ENCODE data around the gene ADK.
"Not testable (repeated sequence)": the region's sequence is repeated elsewhere in the genome, so short reads cannot be mapped to it uniquely, and the experiment has no call there.

Gene ADK

DNA sequence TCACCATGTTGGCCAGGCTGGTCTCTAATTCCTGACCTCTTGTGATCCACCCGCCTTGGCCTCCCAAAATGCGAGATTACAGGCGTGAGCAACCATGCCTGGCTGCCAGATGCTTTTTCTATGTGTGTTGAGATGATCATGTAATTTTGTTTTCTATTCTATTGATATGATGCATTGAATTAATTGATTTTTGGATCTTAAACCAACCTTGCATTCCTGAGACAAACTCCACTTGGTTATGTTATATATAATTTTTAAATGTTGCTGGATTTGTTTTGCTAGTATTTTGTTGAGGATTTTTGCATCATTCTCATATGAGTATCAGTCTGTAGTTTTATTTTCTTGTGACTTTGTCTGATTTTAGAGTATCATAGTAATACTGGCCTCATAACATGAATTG is 192.8 kb downstream of the ADK start:
- DNase-seq (ENCODE audit: low read depth in 3 of 3, low spot score in 1 of 3) = no peak

DNA sequence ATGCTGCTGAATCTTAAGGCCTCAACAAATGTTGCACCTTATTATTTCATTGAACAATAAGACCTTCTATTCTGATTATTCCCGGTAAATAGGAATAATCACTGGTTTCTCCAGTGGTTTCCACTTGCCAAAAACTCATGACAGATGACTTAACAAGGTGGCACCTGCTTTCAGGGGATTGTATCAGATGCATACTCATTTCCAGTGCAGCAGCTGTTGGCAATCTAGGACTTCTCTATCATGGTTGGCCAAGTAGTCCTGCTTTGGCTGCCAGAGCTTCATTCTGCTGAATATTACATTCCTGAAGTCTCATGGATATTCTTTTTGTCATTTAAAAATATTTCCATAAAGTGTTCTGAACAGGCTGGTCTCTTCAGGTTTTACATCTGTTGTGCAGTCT is 193.3 kb downstream of the ADK start:
- no peak for DNase-seq (ENCODE audit: low read depth in 3 of 3, low spot score in 1 of 3)

DNA sequence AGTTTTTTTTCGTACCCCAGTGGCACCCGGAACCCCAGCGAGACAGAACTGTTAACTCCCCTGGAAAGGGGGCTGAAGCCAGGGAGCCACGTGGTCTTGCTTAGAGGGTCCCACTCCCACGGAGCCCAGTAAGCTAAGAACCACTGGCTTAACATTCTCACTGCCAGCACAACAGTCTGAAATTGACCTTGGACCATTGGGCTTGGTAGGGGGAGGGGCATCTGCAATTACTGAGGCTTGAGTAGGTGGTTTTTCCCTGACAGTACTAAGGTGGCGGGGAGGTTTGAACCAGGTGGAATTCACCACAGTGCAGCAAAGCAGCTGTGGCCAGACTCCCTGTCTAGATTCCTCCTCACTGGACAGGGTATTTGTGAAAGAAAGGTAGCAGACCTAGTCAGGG is 196.5 kb downstream of the ADK start:
- no peak for DNase-seq (ENCODE audit: low read depth in 3 of 3, low spot score in 1 of 3)

DNA sequence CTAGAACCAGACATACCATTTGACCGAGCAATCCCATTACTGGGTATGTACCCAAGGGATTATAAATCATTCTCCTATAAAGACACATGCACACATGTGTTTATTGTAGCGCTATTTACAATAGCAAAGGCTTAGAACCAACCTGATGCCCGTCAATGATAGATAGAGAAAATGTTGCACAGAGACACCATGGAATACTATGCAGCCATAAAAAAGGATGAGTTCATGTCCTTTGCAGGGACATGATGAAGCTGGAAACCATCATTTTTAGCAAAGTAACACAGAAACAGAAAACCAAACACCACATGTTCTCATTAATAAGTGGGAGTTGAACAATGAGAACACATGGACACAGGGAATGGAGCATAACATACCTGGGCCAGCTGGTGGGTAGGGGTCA is 202.0 kb downstream of the ADK start:
- DNase-seq (ENCODE audit: low read depth in 3 of 3, low spot score in 1 of 3) = not testable (repeated sequence)

DNA sequence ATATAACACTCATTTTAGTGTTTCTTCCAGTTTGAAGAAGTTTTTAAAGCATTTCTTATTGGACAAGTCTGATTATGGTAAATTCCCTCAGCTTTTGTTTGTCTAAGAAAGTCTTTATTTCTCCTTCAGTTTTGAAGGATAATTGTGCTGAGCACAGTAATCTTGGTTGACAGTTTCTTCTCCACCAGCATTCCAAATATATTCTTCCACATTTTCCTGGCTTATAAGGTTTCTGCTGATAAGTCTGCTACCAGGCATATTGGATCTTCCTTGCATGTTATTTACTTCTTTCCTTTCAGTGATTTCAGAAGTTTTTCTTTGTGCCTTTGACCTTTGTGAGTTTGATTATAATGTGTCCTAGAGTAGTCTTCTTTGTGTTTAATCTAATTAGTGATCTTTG is 210.7 kb downstream of the ADK start:
- no peak for DNase-seq (ENCODE audit: low read depth in 3 of 3, low spot score in 1 of 3)

DNA sequence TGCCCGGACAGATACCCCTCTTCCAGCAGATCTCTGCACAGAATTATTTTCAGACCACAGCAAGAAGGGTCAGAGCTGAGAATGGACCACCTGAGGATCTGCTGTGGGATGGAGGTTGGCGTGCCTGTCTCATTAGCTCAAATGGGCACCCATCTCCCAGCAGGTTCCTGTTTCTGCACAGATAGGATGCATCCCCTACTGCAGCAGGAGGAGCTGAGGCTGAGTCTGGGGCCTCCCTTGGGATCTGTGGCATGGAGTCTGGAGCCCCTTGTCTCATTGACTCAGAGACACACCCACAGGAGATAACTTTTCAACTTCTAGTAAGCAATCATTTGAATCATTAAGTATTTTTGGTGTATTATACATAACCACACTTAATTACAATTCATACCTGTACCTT is 212.7 kb downstream of the ADK start:
- no peak for DNase-seq (ENCODE audit: low read depth in 3 of 3, low spot score in 1 of 3)

DNA sequence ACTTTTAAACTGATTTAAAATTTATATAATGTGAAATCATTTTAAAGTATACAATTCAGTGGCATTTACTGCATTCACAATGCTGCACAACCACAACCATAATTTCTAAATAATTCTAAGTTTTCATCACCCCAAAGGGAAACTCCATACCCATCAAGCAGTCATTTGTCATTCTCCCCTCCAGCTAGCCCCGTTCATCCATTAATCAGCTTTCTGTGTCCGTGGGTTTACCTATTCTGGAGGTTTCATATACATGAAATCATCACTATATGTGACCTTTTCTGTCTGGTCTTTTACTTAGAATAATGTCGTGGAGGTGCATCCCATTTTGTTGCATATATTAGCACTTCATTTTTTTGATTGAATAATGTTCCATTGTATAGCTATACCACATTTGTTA is 214.1 kb downstream of the ADK start:
- DNase-seq (ENCODE audit: low read depth in 3 of 3, low spot score in 1 of 3) = no peak

DNA sequence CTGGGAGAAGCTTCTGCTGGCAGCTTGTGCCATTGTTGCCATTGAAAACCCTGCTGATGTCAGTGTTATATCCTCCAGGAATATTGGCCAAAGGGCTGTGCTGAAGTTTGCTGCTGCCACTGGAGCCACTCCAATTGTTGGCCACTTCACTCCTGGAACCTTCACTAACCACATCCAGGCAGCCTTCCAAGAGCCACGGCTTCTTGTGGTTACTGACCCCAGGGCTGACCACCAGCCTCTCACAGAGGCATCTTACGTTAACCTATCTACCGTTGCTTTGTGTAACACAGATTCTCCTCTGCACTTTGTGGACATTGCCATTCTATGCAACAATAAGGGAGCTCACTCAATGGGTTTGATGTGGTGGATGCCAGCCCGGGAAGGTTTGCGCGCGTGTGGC is 220.7 kb downstream of the ADK start:
- DNase-seq (ENCODE audit: low read depth in 3 of 3, low spot score in 1 of 3) = no peak

DNA sequence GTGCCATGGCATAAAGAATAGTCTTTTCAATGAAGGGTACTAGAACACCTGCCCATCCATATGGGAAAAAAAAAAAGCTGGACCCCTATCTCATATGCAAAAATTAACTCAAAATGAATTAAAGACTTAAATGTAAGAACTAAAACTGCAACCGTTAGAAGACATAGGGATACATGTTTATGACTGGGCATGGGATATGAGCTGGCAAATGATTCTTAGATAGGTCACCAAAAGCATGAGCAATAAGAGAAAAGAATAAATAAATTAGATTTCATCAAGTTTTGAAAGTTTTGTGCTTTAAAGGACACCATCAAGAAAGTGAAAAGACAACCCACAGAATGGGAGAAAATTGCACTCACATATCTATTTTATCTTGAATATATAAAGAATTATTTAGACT is 222.0 kb downstream of the ADK start:
- no peak for DNase-seq (ENCODE audit: low read depth in 3 of 3, low spot score in 1 of 3)

DNA sequence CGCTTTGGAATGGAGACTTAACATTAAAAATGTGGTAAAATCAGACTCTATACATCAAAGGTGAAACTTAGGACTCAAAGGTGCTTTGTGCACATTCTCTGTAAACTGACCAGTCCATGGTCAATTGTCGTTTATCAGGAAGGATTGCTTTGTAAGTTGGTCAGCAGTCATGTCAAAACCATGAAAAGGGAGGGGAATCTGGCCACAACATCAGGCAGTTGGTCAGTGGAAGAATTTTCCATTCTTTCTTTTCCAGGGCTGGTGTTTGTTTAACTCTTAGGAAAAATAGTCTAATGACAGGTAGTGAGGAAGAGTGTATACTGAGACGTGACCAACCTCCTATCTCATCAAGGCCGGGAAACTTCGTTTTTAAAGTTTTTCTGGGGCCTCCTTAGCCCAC is 226.5 kb downstream of the ADK start:
- DNase-seq (ENCODE audit: low read depth in 3 of 3, low spot score in 1 of 3) = no peak

DNA sequence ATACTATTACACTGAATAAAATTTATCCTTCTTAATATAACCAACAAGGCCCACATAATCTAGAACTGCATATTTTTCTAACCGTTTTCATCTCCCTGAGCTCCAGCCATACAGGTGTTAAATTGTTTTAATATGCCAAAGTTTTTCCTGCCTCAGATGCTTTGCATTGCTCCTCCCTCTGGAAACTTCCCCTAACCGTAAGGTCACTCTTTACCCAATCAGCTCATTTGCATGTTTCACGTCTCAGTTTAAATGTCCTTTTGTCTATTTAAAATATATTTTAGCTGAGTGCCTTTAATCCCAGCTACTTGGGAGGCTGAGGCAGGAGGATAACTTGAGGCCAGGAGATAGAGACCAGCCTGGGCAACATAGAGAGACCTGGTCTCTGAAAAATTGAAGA is 228.5 kb downstream of the ADK start:
- DNase-seq (ENCODE audit: low read depth in 3 of 3, low spot score in 1 of 3) = no peak

DNA sequence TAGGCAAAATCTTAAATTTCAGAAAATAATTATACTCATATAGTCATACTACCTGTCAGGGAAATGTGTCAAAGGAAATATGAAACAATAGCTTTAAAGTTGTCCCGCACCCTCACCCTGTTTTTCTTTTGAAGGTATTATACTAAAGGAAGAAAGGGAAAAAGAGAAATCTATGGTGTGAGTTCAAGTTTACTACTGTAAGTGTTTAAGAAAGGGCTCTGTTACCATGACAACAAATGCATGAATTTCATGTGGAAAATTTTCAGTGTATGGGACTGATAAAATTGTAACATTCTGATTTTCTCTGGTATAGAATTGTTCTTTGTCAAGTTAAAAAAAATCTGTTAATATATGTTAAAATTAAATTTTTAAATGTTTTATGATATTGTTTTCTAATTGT is 229.8 kb downstream of the ADK start:
- no peak for DNase-seq (ENCODE audit: low read depth in 3 of 3, low spot score in 1 of 3)

DNA sequence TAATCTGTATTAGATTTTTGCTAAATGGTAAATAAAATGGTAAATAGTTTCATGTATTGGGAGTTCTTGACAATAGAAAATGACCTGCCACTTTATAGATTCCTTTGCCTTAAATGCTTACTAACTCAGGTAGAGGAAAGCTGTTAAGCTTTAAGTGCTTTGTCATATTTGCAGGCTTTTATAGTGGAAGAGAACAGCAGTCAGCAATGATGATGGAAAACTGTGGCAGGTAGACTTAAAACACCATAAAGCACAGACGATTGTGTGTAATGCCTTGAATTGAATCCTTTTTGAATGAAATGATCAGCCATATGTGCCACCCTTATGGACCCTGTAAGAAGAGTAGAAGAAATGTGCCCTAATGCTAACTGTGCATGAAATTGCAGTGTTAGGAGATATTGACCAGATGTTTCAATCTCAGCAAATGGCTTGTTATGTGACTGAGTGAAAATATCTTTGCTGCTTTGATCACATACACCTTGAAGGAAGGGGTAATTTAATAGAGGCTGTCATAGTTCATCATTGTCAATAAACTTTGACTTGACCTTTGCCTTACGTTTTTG is 230.4 kb downstream of the ADK start:
- no peak for DNase-seq (ENCODE audit: low read depth in 3 of 3, low spot score in 1 of 3)

DNA sequence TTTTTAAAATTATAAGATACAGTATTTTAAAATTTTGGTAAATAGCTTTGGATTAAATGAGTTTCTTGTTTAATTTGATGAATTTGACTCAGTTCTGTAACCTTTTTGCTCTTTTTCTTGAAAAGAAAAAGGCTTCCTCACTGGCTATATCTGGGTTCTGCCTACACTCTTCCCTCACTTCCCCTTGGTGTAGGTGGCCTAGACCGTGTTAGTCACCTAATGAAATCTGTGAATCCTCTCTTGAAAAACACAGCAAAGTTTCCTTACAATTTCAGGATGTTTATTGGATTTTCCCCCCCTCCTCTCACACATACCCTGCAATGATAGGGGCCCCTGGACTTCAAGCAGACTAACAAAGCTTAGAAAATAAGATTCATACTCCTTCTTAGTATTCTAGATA is 231.6 kb downstream of the ADK start:
- no peak for DNase-seq (ENCODE audit: low read depth in 3 of 3, low spot score in 1 of 3)

DNA sequence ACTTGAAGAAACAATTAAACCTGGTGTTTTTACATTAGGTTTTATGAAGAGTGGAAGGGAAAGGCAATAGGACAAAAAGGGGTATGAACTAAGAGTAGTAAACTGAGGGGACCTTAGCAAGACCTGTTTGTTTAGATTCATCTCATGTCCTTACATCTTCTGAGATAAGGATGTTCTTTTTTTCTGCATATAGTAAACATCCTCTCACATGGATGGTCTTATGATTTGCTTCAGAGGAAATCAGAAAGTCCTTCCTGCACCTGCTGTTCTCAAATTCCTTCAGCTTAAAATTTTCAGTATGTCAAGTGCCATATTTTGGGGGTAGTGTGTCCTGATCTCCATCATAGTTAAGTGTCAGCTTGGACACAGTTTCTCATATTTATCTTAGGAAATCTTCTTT is 232.6 kb downstream of the ADK start:
- no peak for DNase-seq (ENCODE audit: low read depth in 3 of 3, low spot score in 1 of 3)

DNA sequence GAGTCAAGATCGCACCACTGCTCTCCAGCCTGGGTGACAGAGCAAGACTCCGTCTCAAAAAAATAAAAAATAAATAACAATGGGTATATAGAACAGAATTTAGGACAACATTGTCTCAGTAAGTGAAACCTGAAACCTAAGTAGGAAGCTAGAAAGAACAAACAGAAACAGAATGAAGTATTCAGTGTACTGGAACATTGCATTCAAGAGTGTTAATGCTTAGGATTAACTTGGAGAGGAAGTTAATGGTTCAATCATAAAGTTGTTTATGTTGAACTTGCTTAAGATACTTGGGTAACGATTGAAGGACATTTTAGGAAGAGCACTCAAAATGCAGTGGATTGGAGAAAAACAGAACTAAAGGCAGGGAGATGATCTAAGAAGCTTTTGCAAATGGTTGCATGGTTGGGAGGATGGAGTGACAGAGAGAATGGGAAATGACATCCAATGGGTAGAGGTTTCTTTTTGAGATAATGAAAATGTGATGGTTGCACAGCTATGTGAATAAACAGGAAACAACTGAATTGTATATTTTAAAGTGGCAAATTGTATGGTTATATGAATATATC is 233.7 kb downstream of the ADK start:
- DNase-seq (ENCODE audit: low read depth in 3 of 3, low spot score in 1 of 3) = no peak

DNA sequence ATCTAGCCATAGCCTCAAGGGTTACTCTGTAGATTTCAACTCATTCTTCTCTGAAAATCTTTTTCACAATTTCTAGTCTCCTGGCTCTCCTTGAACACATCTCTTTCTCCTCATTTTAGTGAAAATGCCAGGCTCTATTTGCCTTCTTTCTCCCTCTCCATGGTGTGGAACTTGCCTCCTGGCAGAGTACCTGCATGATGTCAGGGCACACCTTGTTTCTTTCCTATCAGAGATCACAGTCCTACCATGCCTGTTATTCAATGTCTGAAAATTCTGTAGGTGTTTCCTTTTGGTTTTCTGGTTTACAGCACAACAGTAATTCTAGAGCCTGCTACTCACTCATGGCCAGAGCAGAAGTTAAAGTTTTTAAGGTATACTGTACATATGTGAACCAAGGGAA is 237.8 kb downstream of the ADK start:
- DNase-seq (ENCODE audit: low read depth in 3 of 3, low spot score in 1 of 3) = no peak

DNA sequence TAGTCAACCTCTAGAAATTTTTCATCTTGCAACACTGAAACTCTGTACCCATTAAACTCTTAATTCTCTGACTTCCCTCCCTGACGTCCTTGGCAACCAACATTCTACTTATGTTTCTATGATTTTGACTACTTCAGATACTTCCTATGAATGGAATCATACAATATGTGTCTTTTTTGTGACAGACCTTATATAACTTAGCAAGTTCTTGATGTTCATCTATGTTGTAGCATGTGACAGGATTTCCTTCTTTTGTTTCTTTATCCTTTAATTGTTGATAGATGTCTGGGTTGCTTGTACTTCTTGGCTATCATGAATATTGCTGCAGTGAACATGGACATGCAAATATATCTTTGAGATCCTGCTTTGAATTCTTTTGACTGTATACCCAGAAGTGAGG is 240.8 kb downstream of the ADK start:
- DNase-seq (ENCODE audit: low read depth in 3 of 3, low spot score in 1 of 3) = no peak

DNA sequence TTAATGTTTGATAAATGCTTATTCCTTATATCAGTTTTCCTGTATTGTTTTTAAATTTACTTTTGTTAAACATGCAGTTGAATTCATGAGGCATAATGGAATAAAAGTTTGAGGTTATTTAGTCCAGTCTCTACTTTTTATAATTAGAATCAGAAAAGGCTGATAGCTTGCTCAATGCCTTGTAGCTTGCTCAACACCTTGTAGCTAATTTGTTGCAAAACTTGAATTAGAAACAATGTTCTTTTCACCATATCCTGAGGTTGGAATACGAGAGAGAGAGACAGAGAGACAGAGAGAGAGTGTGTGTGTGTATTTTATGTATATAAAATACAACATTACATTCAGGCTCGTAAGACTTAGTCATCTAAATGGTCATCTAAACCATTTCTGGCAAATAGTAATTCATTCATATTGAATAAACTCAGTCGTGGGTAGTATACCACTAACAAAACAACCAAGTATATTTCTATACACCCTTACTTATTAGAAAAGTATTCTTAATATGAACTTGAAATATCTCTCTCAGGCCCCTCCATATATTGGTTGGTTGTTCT is 243.5 kb downstream of the ADK start:
- DNase-seq (ENCODE audit: low read depth in 3 of 3, low spot score in 1 of 3) = no peak

DNA sequence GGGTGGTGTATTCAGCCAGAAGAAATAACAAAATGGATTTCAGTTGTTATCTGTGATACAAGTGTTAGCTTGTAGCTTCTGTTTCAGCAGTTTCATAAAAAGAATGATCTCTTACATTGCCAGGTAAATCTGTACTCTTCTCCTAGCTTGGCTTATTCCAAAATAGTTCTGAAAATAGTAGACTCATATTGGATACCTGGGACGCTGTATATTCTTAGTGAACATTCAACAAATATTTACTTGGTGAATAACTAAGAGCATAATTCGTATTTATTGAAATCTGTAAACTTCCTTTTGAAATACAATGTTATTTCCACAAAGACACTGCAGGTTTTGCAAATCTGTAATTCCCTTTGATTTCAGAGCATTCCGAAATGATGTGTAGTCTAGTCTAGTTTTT is 249.2 kb downstream of the ADK start:
- no peak for DNase-seq (ENCODE audit: low read depth in 3 of 3, low spot score in 1 of 3)

DNA sequence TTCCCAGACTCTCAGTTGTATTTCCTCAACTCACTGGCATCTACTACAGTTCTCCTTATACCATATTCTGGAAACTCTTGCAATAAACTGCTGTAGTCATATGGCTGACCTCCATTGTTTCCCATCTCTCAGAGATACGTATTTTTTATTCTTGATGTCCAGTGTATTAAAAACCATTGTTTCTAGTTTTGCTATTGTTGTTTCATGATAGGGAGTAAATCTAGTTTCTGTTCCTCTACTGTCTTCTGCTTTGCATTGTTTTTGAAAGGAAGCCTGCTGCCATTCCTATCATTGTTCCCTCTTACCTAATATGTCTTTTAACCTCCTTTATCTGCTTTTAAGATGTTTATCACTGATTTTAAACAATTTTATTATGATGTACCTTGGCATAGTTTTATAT is 255.0 kb downstream of the ADK start:
- no peak for DNase-seq (ENCODE audit: low read depth in 3 of 3, low spot score in 1 of 3)

DNA sequence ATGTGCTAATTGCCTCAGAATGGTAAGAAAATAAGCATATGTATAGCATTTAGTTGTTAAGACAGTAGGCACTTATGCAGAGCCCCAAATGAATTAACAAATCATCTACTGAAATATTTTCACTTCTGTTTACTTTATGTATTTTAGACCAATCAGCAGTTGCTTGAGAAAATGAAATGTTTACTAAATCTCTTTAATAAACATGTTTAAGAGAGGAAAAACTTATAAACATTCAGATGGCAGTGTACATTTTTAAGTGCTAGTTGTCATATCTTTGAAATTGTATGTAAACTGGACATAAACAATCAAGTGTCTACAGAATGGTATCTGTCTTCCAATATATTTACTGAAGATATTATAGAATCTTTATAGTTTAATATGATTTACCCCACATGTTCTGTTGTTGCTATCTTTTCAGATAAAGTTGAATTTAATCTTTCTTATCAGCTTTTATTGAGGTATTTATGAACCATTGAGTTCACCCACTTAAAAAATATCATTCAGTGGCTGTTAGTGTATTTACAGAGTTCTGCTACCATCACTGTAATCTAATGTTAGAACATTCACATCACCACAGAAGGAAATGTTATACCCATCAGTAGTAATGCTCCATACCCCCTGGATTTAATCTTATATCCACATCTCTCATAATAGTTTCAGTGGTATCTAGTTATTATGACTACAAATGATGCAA is 264.3 kb downstream of the ADK start:
- DNase-seq (ENCODE audit: low read depth in 3 of 3, low spot score in 1 of 3) = no peak

DNA sequence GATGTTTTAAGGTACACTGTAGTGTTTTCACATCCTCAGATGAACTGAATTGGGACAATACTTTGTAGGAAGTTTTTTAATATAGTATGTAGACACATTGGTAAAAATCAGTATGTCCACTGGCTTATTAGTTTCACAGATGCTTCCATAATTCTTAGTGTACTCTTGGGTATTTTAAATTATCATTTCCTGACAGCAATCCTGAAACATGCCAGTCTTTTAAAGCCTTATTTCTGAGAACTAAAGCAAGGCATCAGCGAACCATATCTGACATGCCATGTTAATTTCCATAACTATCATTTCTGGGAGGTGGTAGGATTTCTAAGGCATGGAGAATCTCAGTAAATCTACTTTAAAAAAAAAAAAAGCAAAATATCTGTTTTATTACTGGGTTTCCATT is 266.4 kb downstream of the ADK start:
- DNase-seq (ENCODE audit: low read depth in 3 of 3, low spot score in 1 of 3) = no peak

Measured in stimulated activated CD4-positive, alpha-beta T cell treated with anti-CD3 and anti-CD28 coated beads, TNF-alpha, amount 100 ng/mL, for 1 hour (primary cell).